PC-3 (cell line): ENCODE results near the gene SLC25A25. TPM values are rescaled to one million over a fixed set of nuclear protein-coding genes. Genes with fewer than 3 reads are reported as not detected.

ENCODE experiments used
- ATAC-seq: fragments of 200-7000 bp; cut with Tn5 transposase; 2 replicates; pipeline ENCODE4 v1.9.1; 2020; ENCODE audit warnings: mild to moderate bottlenecking, moderate library complexity
- BruUV-seq: library from RNA; stranded (reverse); fragments of 400-500 nt; replicated peaks from 2 replicates; lab custom pipeline; 2021; lab: Mats Ljungman, UMichigan
- CTCF ChIA-PET: fragments of 300-600 bp; sonication (Branson Sonifier 250); formaldehyde crosslinking; loops from one replicate; lab custom pipeline; 2022; ENCODE audit warnings: antibody characterized with exemption; lab: Charles Lee
- POLR2A ChIA-PET: fragments of 300-600 bp; sonication (Branson Sonifier 250); formaldehyde crosslinking; loops from one replicate; lab custom pipeline; 2022; ENCODE audit warnings: antibody characterized with exemption; ENCODE audit not compliant: unreplicated experiment; lab: Charles Lee
- DNase-seq: peaks from one replicate; pipeline ENCODE4 v3.0.0-alpha.2; 2015
- H2AFZ ChIP-seq: fragments of 300-600 bp; sonication (generic); 2 replicates; pipeline ENCODE4 v1.6.0; 2016; ENCODE audit warnings: antibody characterized with exemption, low read length
- H3F3A ChIP-seq: fragments of 300-600 bp; sonication (generic); one replicate; pipeline ENCODE4 v1.6.0; 2017; ENCODE audit warnings: antibody characterized with exemption, low read length, control low read depth, mild to moderate bottlenecking; ENCODE audit not compliant: unreplicated experiment
- H3K27ac ChIP-seq: fragments of 300-600 bp; sonication (generic); 2 replicates; pipeline ENCODE4 v1.5.1; 2016; ENCODE audit warnings: mild to moderate bottlenecking, low read length
- H3K27me3 ChIP-seq: fragments of 300-600 bp; sonication (generic); 2 replicates; pipeline ENCODE4 v1.6.1; 2016; ENCODE audit warnings: low read length, mixed read lengths
- H3K36me3 ChIP-seq: fragments of 300-600 bp; sonication (generic); 2 replicates; pipeline ENCODE4 v1.6.1; 2016; ENCODE audit warnings: low read depth, mixed run types, low read length, mixed read lengths
- H3K4me1 ChIP-seq: fragments of 300-600 bp; sonication (generic); 2 replicates; pipeline ENCODE4 v1.5.1; 2016; ENCODE audit warnings: low read length; ENCODE audit not compliant: insufficient read depth
- H3K4me2 ChIP-seq: fragments of 300-600 bp; sonication (generic); 2 replicates; pipeline ENCODE4 v1.6.0; 2016; ENCODE audit warnings: low read length
- H3K4me3 ChIP-seq: fragments of 300-600 bp; sonication (generic); 2 replicates; pipeline ENCODE4 v1.5.1; 2016; ENCODE audit warnings: mild to moderate bottlenecking, low read length, mixed read lengths
- H3K79me2 ChIP-seq: fragments of 300-600 bp; sonication (generic); 2 replicates; pipeline ENCODE4 v1.6.1; 2017; ENCODE audit warnings: low read length, mixed read lengths
- H3K9ac ChIP-seq: fragments of 300-600 bp; sonication (generic); 2 replicates; pipeline ENCODE4 v1.6.0; 2016; ENCODE audit warnings: mild to moderate bottlenecking, low read length
- H3K9me2 ChIP-seq: fragments of 300-600 bp; sonication (generic); replicated peaks from 2 replicates; pipeline ENCODE4 v1.6.1; 2016; ENCODE audit warnings: mixed run types, low read length, mixed read lengths
- H3K9me3 ChIP-seq: fragments of 300-600 bp; sonication (generic); 2 replicates; pipeline ENCODE4 v1.6.1; 2016; ENCODE audit warnings: low read length, mixed read lengths
- H4K20me1 ChIP-seq: fragments of 300-600 bp; sonication (generic); 2 replicates; pipeline ENCODE4 v1.6.1; 2016; ENCODE audit warnings: low read length, mixed read lengths
- EZH2 ChIP-seq: fragments of 300-600 bp; sonication (generic); IDR thresholded peaks from one replicate; pipeline ENCODE4 v1.6.1; 2017; ENCODE audit warnings: antibody characterized with exemption, mild to moderate bottlenecking, low read length; ENCODE audit not compliant: unreplicated experiment
- EZH2phosphoT487 ChIP-seq: fragments of 300-600 bp; sonication (generic); IDR thresholded peaks from 2 replicates; pipeline ENCODE4 v1.6.1; 2018; ENCODE audit warnings: mild to moderate bottlenecking, antibody characterized with exemption, low read length, borderline replicate concordance
- intact Hi-C: fragments of 100-400 bp; cut with micrococcal nuclease; formaldehyde crosslinking; loops from 2 replicates; pipeline ENCODE4 v1.9.0; 2023
- total RNA-seq: library from RNA; depleted of rRNA; stranded (reverse); fragments of >200 nt; gene quantifications from 2 replicates; pipeline ENCODE4 v1.2.3, GENCODE V29; 2014
- TF ChIP-seq, protein P1 (sequence below): fragments of 300-600 bp; sonication (generic); conservative IDR thresholded peaks from 2 replicates; pipeline ENCODE4 v1.5.1; 2017; ENCODE audit warnings: antibody characterized with exemption, low read depth, mild to moderate bottlenecking, low read length

SLC25A25 gene
- total RNA-seq, 1 experiment from 2014 or later: 25.2 TPM

DNA sequence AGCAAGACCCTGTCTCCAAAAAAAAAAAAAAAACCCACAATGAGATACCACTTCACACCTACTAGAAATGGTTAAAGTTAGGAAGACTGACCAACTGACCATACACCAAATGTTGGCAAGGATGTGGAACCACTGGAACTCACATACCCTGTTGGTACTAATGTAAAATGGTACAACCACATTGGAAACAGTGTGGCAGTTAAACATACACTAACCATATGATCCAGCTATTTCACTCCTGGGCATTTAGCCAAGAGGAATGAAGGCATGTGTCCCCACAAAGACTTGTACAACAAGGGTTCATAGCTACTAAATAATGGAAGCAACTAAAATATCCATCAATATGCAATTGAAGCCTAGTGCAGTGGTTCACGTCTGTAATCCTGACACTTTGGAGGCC, 22.2 kb upstream of the SLC25A25 start:
- Histone ChIP-seq H3K9me2 (no peaks in the 10 kb centered on the region), H3K36me3 (no peaks in the 10 kb centered on the region), H3K79me2 (no peaks in the 10 kb centered on the region), H3K9ac (no peak overlapping the region), H3K27me3 (no peaks in the 10 kb centered on the region), H3K4me3 (no peak overlapping the region), H3K27ac (no peak overlapping the region), H3F3A (no peaks in the 10 kb centered on the region), H3K4me2 (no peak overlapping the region), H4K20me1 (no peaks in the 10 kb centered on the region), H3K9me3 (no peaks in the 10 kb centered on the region), H3K4me1 (peaks cover 16% of the 10 kb centered on the region), H2AFZ (no peak overlapping the region)
- intact Hi-C loops: no loop called here
- ChIA-PET CTCF (no interaction called here), POLR2A (no interaction called here)
- DNase-seq (no peak), ATAC-seq (no peak)
- TF ChIP-seq EZH2phosphoT487 (no peak), EZH2 (no peak)
- TF ChIP-seq, protein P1, sequence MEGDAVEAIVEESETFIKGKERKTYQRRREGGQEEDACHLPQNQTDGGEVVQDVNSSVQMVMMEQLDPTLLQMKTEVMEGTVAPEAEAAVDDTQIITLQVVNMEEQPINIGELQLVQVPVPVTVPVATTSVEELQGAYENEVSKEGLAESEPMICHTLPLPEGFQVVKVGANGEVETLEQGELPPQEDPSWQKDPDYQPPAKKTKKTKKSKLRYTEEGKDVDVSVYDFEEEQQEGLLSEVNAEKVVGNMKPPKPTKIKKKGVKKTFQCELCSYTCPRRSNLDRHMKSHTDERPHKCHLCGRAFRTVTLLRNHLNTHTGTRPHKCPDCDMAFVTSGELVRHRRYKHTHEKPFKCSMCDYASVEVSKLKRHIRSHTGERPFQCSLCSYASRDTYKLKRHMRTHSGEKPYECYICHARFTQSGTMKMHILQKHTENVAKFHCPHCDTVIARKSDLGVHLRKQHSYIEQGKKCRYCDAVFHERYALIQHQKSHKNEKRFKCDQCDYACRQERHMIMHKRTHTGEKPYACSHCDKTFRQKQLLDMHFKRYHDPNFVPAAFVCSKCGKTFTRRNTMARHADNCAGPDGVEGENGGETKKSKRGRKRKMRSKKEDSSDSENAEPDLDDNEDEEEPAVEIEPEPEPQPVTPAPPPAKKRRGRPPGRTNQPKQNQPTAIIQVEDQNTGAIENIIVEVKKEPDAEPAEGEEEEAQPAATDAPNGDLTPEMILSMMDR: no peak
- no TSS peak for BruUV-seq

- no peak overlapping the region for H3K4me3 ChIP-seq
- H3K27me3 ChIP-seq: no peaks in the 10 kb centered on the region
- ChIA-PET CTCF (no interaction called here), POLR2A (no interaction called here)
- no peaks in the 10 kb centered on the region for H3F3A ChIP-seq
- no peak for ATAC-seq
- no peaks in the 10 kb centered on the region for H3K79me2 ChIP-seq
- no peaks in the 10 kb centered on the region for H3K9me3 ChIP-seq
- no peak for DNase-seq
- no peak overlapping the region for H2AFZ ChIP-seq
- H3K4me1 ChIP-seq: peaks cover 26% of the 10 kb centered on the region
- BruUV-seq: no TSS peak
- H3K27ac ChIP-seq: no peak overlapping the region
- no peaks in the 10 kb centered on the region for H3K36me3 ChIP-seq
- TF ChIP-seq, protein P1: no peak
- TF ChIP-seq EZH2phosphoT487 (no peak), EZH2 (no peak)
- no peak overlapping the region for H3K4me2 ChIP-seq
- H4K20me1 ChIP-seq: no peaks in the 10 kb centered on the region
- no peaks in the 10 kb centered on the region for H3K9me2 ChIP-seq
- H3K9ac ChIP-seq: no peak overlapping the region
- intact Hi-C loops: no loop called here
Observed at GRCh38 chr9:128047231-128047630, 20.8 kb upstream of the SLC25A25 start.

GRCh38 chr9:128048663-128049062, 19.4 kb upstream of the SLC25A25 start:
- no peaks in the 10 kb centered on the region for H3F3A ChIP-seq
- intact Hi-C loops: no loop called here
- H4K20me1 ChIP-seq: no peaks in the 10 kb centered on the region
- H3K4me1 ChIP-seq: peaks cover 29% of the 10 kb centered on the region
- TF ChIP-seq EZH2: no peak
- TF ChIP-seq EZH2phosphoT487: no peak
- TF ChIP-seq, protein P1: no peak
- DNase-seq (no peak), ATAC-seq (no peak)
- no TSS peak for BruUV-seq
- H3K36me3 ChIP-seq: no peaks in the 10 kb centered on the region
- ChIA-PET POLR2A (no interaction called here), CTCF (interaction anchor here (0.6 kb wide), 1 partner anchor 88 kb away, joined by 8 read pairs; no protein-coding TSS in a partner anchor)
- no peak overlapping the region for H3K27ac ChIP-seq
- no peak overlapping the region for H2AFZ ChIP-seq
- no peak overlapping the region for H3K4me2 ChIP-seq
- H3K9me2 ChIP-seq: no peaks in the 10 kb centered on the region
- no peaks in the 10 kb centered on the region for H3K27me3 ChIP-seq
- H3K79me2 ChIP-seq: no peaks in the 10 kb centered on the region
- no peaks in the 10 kb centered on the region for H3K9me3 ChIP-seq
- no peak overlapping the region for H3K9ac ChIP-seq
- no peak overlapping the region for H3K4me3 ChIP-seq
